SIG-M5 treated with dmso at 0.1 percent for 504 hours (cell line): Measurements from ENCODE around the gene GLA.
A peak's percentile ranks its signal among the peaks of the same experiment; 100 is the strongest.

Experiments used
- DNase-seq: peaks from one replicate; lab custom pipeline; 2025; ENCODE audit not compliant: unreplicated experiment; lab: John Stamatoyannopoulos, UW

The GLA gene

GRCh38 chrX:101359966-101360365 lies 47.8 kb downstream of the GLA start:
- DNase-seq = no peak

GRCh38 chrX:101357166-101357795 lies 50.4 kb downstream of the GLA start:
- peak; percentile 5 for DNase-seq

GRCh38 chrX:101349193-101349562 lies 58.5 kb downstream of the GLA start:
- no peak for DNase-seq

- peak; percentile 75 for DNase-seq
Measured at GRCh38 chrX:101348452-101349192, 59.1 kb downstream of the GLA start, which contains the start of gene TIMM8A. Gene TIMM8A (minus strand): TSS chrX:101348742. CDS start chrX:101348664, 78 bp downstream.

- DNase-seq = peak; percentile 11
Measured at GRCh38 chrX:101347859-101348451, 59.8 kb downstream of the GLA start.
